GM23248 (cell line): ENCODE measurements around the gene ARAP2. TPM values are rescaled to one million over a fixed set of nuclear protein-coding genes. Genes with fewer than 3 reads are reported as not detected.

ENCODE experiments used
- DNase-seq: peaks from one replicate; pipeline ENCODE4 v3.0.0-alpha.2; 2015
- H2AFZ ChIP-seq: fragments of 200-600 bp; sonication (generic); 2 replicates; pipeline ENCODE4 v1.6.1; 2016; ENCODE audit warnings: antibody characterized with exemption
- H3F3A ChIP-seq: fragments of 200-600 bp; sonication (generic); 2 replicates; pipeline ENCODE4 v1.6.1; 2016; ENCODE audit warnings: mild to moderate bottlenecking, antibody characterized with exemption, mixed run types; ENCODE audit not compliant: insufficient read depth
- H3K27ac ChIP-seq: fragments of 200-600 bp; sonication (generic); 2 replicates; pipeline ENCODE4 v1.5.1; 2016; ENCODE audit warnings: mild to moderate bottlenecking
- H3K27me3 ChIP-seq: fragments of 200-600 bp; sonication (generic); replicated peaks from 2 replicates; pipeline ENCODE4 v1.6.1; 2016; ENCODE audit warnings: mild to moderate bottlenecking; ENCODE audit not compliant: insufficient read depth
- H3K36me3 ChIP-seq: fragments of 200-600 bp; sonication (generic); 2 replicates; pipeline ENCODE4 v1.6.1; 2016; ENCODE audit warnings: low read depth, mild to moderate bottlenecking
- H3K4me1 ChIP-seq: fragments of 200-600 bp; sonication (generic); 2 replicates; pipeline ENCODE4 v1.6.1; 2016; ENCODE audit warnings: mild to moderate bottlenecking; ENCODE audit not compliant: insufficient read depth
- H3K4me2 ChIP-seq: fragments of 200-600 bp; sonication (generic); one replicate; pipeline ENCODE4 v1.6.1; 2016; ENCODE audit warnings: mild to moderate bottlenecking; ENCODE audit not compliant: unreplicated experiment
- H3K4me3 ChIP-seq: fragments of 200-600 bp; sonication (generic); 2 replicates; pipeline ENCODE4 v1.5.1; 2016; ENCODE audit warnings: mild to moderate bottlenecking
- H3K79me2 ChIP-seq: fragments of 200-600 bp; sonication (generic); 2 replicates; pipeline ENCODE4 v1.6.1; 2016; ENCODE audit warnings: mild to moderate bottlenecking; ENCODE audit not compliant: insufficient read depth
- H3K9ac ChIP-seq: fragments of 200-600 bp; sonication (generic); 2 replicates; pipeline ENCODE4 v1.6.1; 2016; ENCODE audit warnings: mild to moderate bottlenecking
- H3K9me2 ChIP-seq: fragments of 200-600 bp; sonication (generic); 2 replicates; pipeline ENCODE4 v1.6.1; 2016; ENCODE audit warnings: mixed run types, mild to moderate bottlenecking, moderate library complexity; ENCODE audit not compliant: insufficient read depth
- H3K9me3 ChIP-seq: fragments of 200-600 bp; sonication (generic); one replicate; pipeline ENCODE4 v1.6.1; 2017; ENCODE audit warnings: low read depth
- H4K20me1 ChIP-seq: fragments of 200-600 bp; sonication (generic); 2 replicates; pipeline ENCODE4 v1.6.0; 2016; ENCODE audit not compliant: insufficient read depth
- EZH2 ChIP-seq: fragments of 200-600 bp; sonication (generic); IDR thresholded peaks from 2 replicates; pipeline ENCODE4 v1.6.1; 2018; ENCODE audit warnings: antibody characterized with exemption, mild to moderate bottlenecking; ENCODE audit not compliant: insufficient read depth, poor library complexity, severe bottlenecking
- EZH2phosphoT487 ChIP-seq: fragments of 200-600 bp; sonication (generic); IDR thresholded peaks from 2 replicates; pipeline ENCODE4 v1.6.1; 2018; ENCODE audit warnings: antibody characterized with exemption, moderate library complexity, mild to moderate bottlenecking, low read depth; ENCODE audit not compliant: insufficient read depth
- WGBS, 2 experiments: methylation state at CpG; one replicate each; pipeline ENCODE4 v1.1.6; 2015 to 2017; ENCODE audit warnings: low lambda C conversion rate in 2 of 2, low coverage in 1 of 2; ENCODE audit errors: missing lambda C conversion rate in 2 of 2; 5-methylcytosine and 5-hydroxymethylcytosine counted together
- in situ Hi-C: fragments of 300-500 bp; cut with MboI; formaldehyde crosslinking; loops from 2 replicates; pipeline ENCODE4 v1.15.0; 2020
- polyA plus RNA-seq: library from polyadenylated mRNA; unstranded; fragments of >200 nt; fragmentation: Nextera tagmentation; extraction: Ambion mirVana; gene quantifications from 2 replicates; pipeline ENCODE4 v1.2.1, GENCODE V29; 2016
- total RNA-seq: library from RNA; depleted of rRNA; stranded (reverse); fragments of >200 nt; shearing (Covaris generic); gene quantifications from 2 replicates; pipeline ENCODE4 v1.2.3, GENCODE V29; 2014; rRNA removed

ARAP2 gene
- total and polyA plus RNA-seq, 2 experiments from 2014 or later = not detected

DNA sequence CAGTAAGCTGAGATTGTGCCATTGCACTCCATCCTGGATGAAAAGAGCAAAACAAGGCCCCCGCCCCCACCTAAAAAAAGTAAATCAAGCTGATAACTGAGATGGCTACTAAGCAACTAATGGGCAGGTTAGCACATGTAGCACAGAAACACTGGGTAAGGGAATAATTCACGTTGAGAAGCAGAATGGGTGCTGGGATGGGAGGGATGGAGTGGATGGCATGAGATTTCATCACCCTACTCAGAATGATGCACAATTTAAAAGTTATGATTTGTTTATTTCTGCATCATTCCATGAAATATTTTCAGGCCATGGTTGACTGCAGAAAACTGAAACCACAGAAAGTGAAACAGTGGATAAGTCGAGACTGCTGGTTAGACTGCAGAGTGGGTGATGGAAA lies 224.0 kb downstream of the ARAP2 start:
- in situ Hi-C loops = no loop called here
- 20% methylated on average over 3 of the region's 3 CpGs for WGBS, 2 experiments
- DNase-seq = no peak

More for the DNA sequence above, 224.0 kb downstream of the ARAP2 start:
- Histone ChIP-seq H3K9ac (no peak overlapping the region), H4K20me1 (no peaks in the 10 kb centered on the region), H3K27me3 (no peaks in the 10 kb centered on the region), H3K36me3 (no peaks in the 10 kb centered on the region), H3K9me3 (no peaks in the 10 kb centered on the region), H3K4me3 (no peak overlapping the region), H3K9me2 (no peaks in the 10 kb centered on the region), H3K79me2 (no peaks in the 10 kb centered on the region), H3K4me1 (no peaks in the 10 kb centered on the region), H3K4me2 (no peak overlapping the region), H3F3A (no peaks in the 10 kb centered on the region), H2AFZ (no peak overlapping the region), H3K27ac (no peak overlapping the region)
- TF ChIP-seq EZH2phosphoT487 = no peak
- no peak for TF ChIP-seq EZH2

Other genes starting within 250 kb of the ARAP2 start
- gene DTHD1, start 37.1 kb upstream of the ARAP2 start, total RNA-seq = not detected in 2 replicates
- not detected in 2 replicates for gene DTHD1, start 37.1 kb upstream of the ARAP2 start, polyA plus RNA-seq